IMR-90 (cell line): ENCODE measurements around the gene KCNH5. TPM values are rescaled to one million over a fixed set of nuclear protein-coding genes. Genes with fewer than 3 reads are reported as not detected.

Experiments
- ATAC-seq: fragments of 200-7000 bp; cut with Tn5 transposase; 2 replicates; pipeline ENCODE4 v1.9.1; 2020; ENCODE audit warnings: low read depth, mild to moderate bottlenecking, moderate library complexity
- BruUV-seq: library from RNA; stranded (reverse); fragments of 400-500 nt; replicated peaks from 2 replicates; lab custom pipeline; 2021; lab: Mats Ljungman, UMichigan
- CTCF ChIA-PET: fragments of 300-600 bp; formaldehyde crosslinking; extraction: SDS; loops from one replicate; lab custom pipeline; 2021; ENCODE audit warnings: antibody characterized with exemption; lab: Yijun Ruan, JAX
- POLR2A ChIA-PET: fragments of 300-600 bp; sonication (Branson Sonifier 250); formaldehyde crosslinking; loops from one replicate; lab custom pipeline; 2022; ENCODE audit warnings: antibody characterized with exemption; ENCODE audit not compliant: unreplicated experiment; lab: Charles Lee
- DNase-seq: peaks from one replicate; pipeline ENCODE4 v3.0.0; 2013
- H2AFZ ChIP-seq: replicated peaks from 2 replicates; pipeline ENCODE3; 2013; ENCODE audit warnings: low read length, mild to moderate bottlenecking; ENCODE audit not compliant: poor library complexity
- H2AK5ac ChIP-seq: 2 replicates; pipeline ENCODE4 v1.6.1; 2013; ENCODE audit warnings: low read depth, low read length, inconsistent platforms
- H2AK9ac ChIP-seq: replicated peaks from 2 replicates; pipeline ENCODE3; 2013; ENCODE audit warnings: mild to moderate bottlenecking, low read depth, low read length, moderate library complexity; ENCODE audit not compliant: poor library complexity
- H2BK120ac ChIP-seq: 2 replicates; pipeline ENCODE4 v1.6.1; 2013; ENCODE audit warnings: low read depth, low read length, inconsistent platforms
- H2BK15ac ChIP-seq: 3 replicates; pipeline ENCODE4 v1.6.1; 2013; ENCODE audit warnings: low read depth, low read length, inconsistent platforms
- H2BK20ac ChIP-seq: 2 replicates; pipeline ENCODE4 v1.6.1; 2013; ENCODE audit warnings: low read depth, mild to moderate bottlenecking, inconsistent platforms, low read length, moderate library complexity
- H2BK5ac ChIP-seq: 2 replicates; pipeline ENCODE4 v1.6.1; 2013; ENCODE audit warnings: mild to moderate bottlenecking, low read depth, low read length, inconsistent platforms; ENCODE audit not compliant: poor library complexity, severe bottlenecking
- H3K14ac ChIP-seq: replicated peaks from 2 replicates; pipeline ENCODE4 v1.6.1; 2013; ENCODE audit warnings: low read depth, low read length, inconsistent platforms
- H3K18ac ChIP-seq: 2 replicates; pipeline ENCODE4 v1.6.1; 2013; ENCODE audit warnings: low read depth, low read length, control low read depth
- H3K23ac ChIP-seq: 2 replicates; pipeline ENCODE4 v1.6.1; 2013; ENCODE audit warnings: low read depth, low read length, inconsistent platforms
- H3K27ac ChIP-seq: 2 replicates; pipeline ENCODE4 v1.5.1; 2013; ENCODE audit warnings: mild to moderate bottlenecking, control low read depth, low read length; ENCODE audit not compliant: insufficient read depth
- H3K27me3 ChIP-seq: 2 replicates; pipeline ENCODE4 v1.6.1; 2013; ENCODE audit warnings: low read length; ENCODE audit not compliant: control insufficient read depth, insufficient read depth
- H3K36me3 ChIP-seq: 2 replicates; pipeline ENCODE4 v1.6.1; 2013; ENCODE audit warnings: low read length, mixed read lengths; ENCODE audit not compliant: control insufficient read depth, insufficient read depth
- H3K4ac ChIP-seq: 2 replicates; pipeline ENCODE4 v1.6.1; 2013; ENCODE audit warnings: low read depth, low read length, inconsistent platforms
- H3K4me1 ChIP-seq: 2 replicates; pipeline ENCODE4 v1.6.1; 2013; ENCODE audit warnings: low read length, mixed read lengths; ENCODE audit not compliant: control insufficient read depth, insufficient read depth
- H3K4me2 ChIP-seq: 2 replicates; pipeline ENCODE4 v1.6.1; 2013; ENCODE audit warnings: low read depth, mild to moderate bottlenecking, control low read depth, low read length, moderate library complexity
- H3K4me3 ChIP-seq: 2 replicates; pipeline ENCODE4 v1.5.1; 2013; ENCODE audit warnings: low read depth, mild to moderate bottlenecking, control low read depth, low read length, moderate library complexity; ENCODE audit not compliant: insufficient read depth
- H3K56ac ChIP-seq: 2 replicates; pipeline ENCODE4 v1.6.1; 2013; ENCODE audit warnings: low read length, inconsistent platforms; ENCODE audit not compliant: insufficient read depth; ENCODE audit errors: extremely low read depth
- H3K79me1 ChIP-seq, 2 experiments: 2 replicates each; pipeline ENCODE4 v1.6.1; 2013; ENCODE audit warnings: low read length in 2 of 2, inconsistent platforms in 1 of 2, low read depth in 1 of 2
- H3K9ac ChIP-seq: 2 replicates; pipeline ENCODE4 v1.6.1; 2013; ENCODE audit warnings: low read depth, low read length, control low read depth
- H3K9me1 ChIP-seq: 2 replicates; pipeline ENCODE4 v1.6.1; 2013; ENCODE audit warnings: low read length, inconsistent platforms; ENCODE audit not compliant: insufficient read depth
- H3K9me3 ChIP-seq: 2 replicates; pipeline ENCODE4 v1.6.1; 2013; ENCODE audit warnings: low read length; ENCODE audit not compliant: control insufficient read depth, insufficient read depth
- H4K20me1 ChIP-seq: 2 replicates; pipeline ENCODE4 v1.6.1; 2013; ENCODE audit warnings: low read length, inconsistent platforms; ENCODE audit not compliant: insufficient read depth
- H4K5ac ChIP-seq: 2 replicates; pipeline ENCODE4 v1.6.1; 2013; ENCODE audit warnings: mild to moderate bottlenecking, low read depth, low read length, control low read depth
- H4K8ac ChIP-seq, 2 experiments: 2 replicates each; pipeline ENCODE4 v1.6.1; 2013; ENCODE audit warnings: low read depth in 2 of 2, low read length in 2 of 2, control low read depth in 1 of 2, inconsistent platforms in 1 of 2
- H4K91ac ChIP-seq: 2 replicates; pipeline ENCODE4 v1.6.1; 2013; ENCODE audit warnings: low read depth, low read length, inconsistent platforms; ENCODE audit not compliant: insufficient read depth
- CEBPB ChIP-seq: IDR thresholded peaks from 2 replicates; pipeline ENCODE4 v1.6.1; 2012; ENCODE audit warnings: low read depth, low read length, improper control_type of control experiment
- CTCF ChIP-seq: conservative IDR thresholded peaks from 2 replicates; pipeline ENCODE4 v1.5.1; 2012; ENCODE audit warnings: mild to moderate bottlenecking, low read depth, low read length, improper control_type of control experiment
- FOS ChIP-seq: fragments of 150-350 bp; IDR thresholded peaks from 2 replicates; pipeline ENCODE4 v1.6.1; 2016; ENCODE audit warnings: low read depth, low read length
- MAZ ChIP-seq: IDR thresholded peaks from 2 replicates; pipeline ENCODE4 v1.6.1; 2012; ENCODE audit warnings: low read depth, mild to moderate bottlenecking, low read length, improper control_type of control experiment, moderate library complexity, borderline replicate concordance
- NFE2L2 ChIP-seq: fragments of 150-350 bp; IDR thresholded peaks from 2 replicates; pipeline ENCODE4 v1.6.1; 2016; ENCODE audit warnings: low read depth, mild to moderate bottlenecking, low read length
- RAD21 ChIP-seq: IDR thresholded peaks from 2 replicates; pipeline ENCODE4 v1.6.1; 2012; ENCODE audit warnings: low read length, improper control_type of control experiment
- RFX5 ChIP-seq: IDR thresholded peaks from 2 replicates; pipeline ENCODE4 v1.8.0; 2012; ENCODE audit warnings: low read depth, mild to moderate bottlenecking, low read length, moderate library complexity
- USF2 ChIP-seq: fragments of 150-350 bp; IDR thresholded peaks from 2 replicates; pipeline ENCODE4 v1.6.1; 2017; ENCODE audit warnings: mild to moderate bottlenecking, antibody characterized with exemption, low read length, low read depth
- dilution Hi-C: fragments of 300-500 bp; cut with HindIII; formaldehyde crosslinking; loops from one replicate; pipeline ENCODE4 v1.14.3; 2018; ENCODE audit warnings: low sequenced_read_pairs; ENCODE audit not compliant: unreplicated experiment
- in situ Hi-C: fragments of 300-500 bp; cut with MboI; formaldehyde crosslinking; loops from 3 replicates; pipeline ENCODE4 v1.14.3; 2019; ENCODE audit warnings: low sequenced_read_pairs, inconsistent platforms, mixed read lengths
- intact Hi-C: fragments of 100-400 bp; cut with micrococcal nuclease; formaldehyde crosslinking; loops from 2 replicates; pipeline ENCODE4 v1.10.0; 2022
- polyA plus RNA-seq, 3 experiments: library from polyadenylated mRNA; depleted of rRNA; stranded (reverse); fragments of >200 nt; gene quantifications; 2 replicates each; pipeline ENCODE4 v1.2.3, GENCODE V29; 2012; ENCODE audit warnings: low replicate concordance in 1 of 3
- total RNA-seq: library from RNA; depleted of rRNA; stranded (reverse); fragments of >200 nt; gene quantifications from 2 replicates; pipeline ENCODE4 v1.2.3, GENCODE V29; 2012

Gene KCNH5
- total and polyA plus RNA-seq, 2 of the 4 experiments (the other 2 are of a cell fraction) = under 0.01 to 0.03 TPM

GRCh38 chr14:63076488-63076887 is 31.2 kb upstream of the KCNH5 start:
- no peak overlapping the region for H4K91ac ChIP-seq
- no peaks in the 10 kb centered on the region for H3K79me1 ChIP-seq
- no peak overlapping the region for H3K18ac ChIP-seq
- H3K27me3 ChIP-seq = no peaks in the 10 kb centered on the region
- no peak overlapping the region for H3K27ac ChIP-seq
- no peak overlapping the region for H2BK5ac ChIP-seq
- no peaks in the 10 kb centered on the region for H3K36me3 ChIP-seq
- H3K9me1 ChIP-seq = no peaks in the 10 kb centered on the region
- no peak overlapping the region for H3K14ac ChIP-seq
- no peak overlapping the region for H3K4ac ChIP-seq
- no peak overlapping the region for H2BK120ac ChIP-seq
- H2BK15ac ChIP-seq = no peak overlapping the region
- H3K9ac ChIP-seq = no peak overlapping the region
- TF ChIP-seq RAD21 (no peak), USF2 (no peak), RFX5 (no peak), NFE2L2 (no peak), MAZ (no peak), CTCF (no peak), FOS (no peak), CEBPB (no peak)
- no peak overlapping the region for H4K5ac ChIP-seq
- no peak overlapping the region for H3K56ac ChIP-seq
- no peaks in the 10 kb centered on the region for H4K20me1 ChIP-seq
- dilution Hi-C loops = no loop called here
- H2AK5ac ChIP-seq = no peak overlapping the region
- H2BK20ac ChIP-seq = no peak overlapping the region
- in situ Hi-C loops = no loop called here
- H2AK9ac ChIP-seq = no peak overlapping the region
- DNase-seq (peak; percentile 4), ATAC-seq (no peak)
- ChIA-PET CTCF (no interaction called here), POLR2A (no interaction called here)
- intact Hi-C loops = no loop called here
- no peak overlapping the region for H4K8ac ChIP-seq
- BruUV-seq = no TSS peak
- no peaks in the 10 kb centered on the region for H3K9me3 ChIP-seq
- H3K4me1 ChIP-seq = no peaks in the 10 kb centered on the region
- no peak overlapping the region for H3K23ac ChIP-seq
- H3K4me3 ChIP-seq = no peak overlapping the region
- no peak overlapping the region for H2AFZ ChIP-seq
- H3K4me2 ChIP-seq = no peak overlapping the region
